Measurements from ENCODE around the gene IL17RE. TPM values are rescaled to one million over a fixed set of nuclear protein-coding genes. Genes with fewer than 3 reads are reported as not detected.

IL17RE gene
- total and polyA plus RNA-seq, 2 of the 13 experiments (the other 11 are each of a cell fraction or from before 2014, with no cell fraction given) = 14.5 to 24.1 TPM

DNA sequence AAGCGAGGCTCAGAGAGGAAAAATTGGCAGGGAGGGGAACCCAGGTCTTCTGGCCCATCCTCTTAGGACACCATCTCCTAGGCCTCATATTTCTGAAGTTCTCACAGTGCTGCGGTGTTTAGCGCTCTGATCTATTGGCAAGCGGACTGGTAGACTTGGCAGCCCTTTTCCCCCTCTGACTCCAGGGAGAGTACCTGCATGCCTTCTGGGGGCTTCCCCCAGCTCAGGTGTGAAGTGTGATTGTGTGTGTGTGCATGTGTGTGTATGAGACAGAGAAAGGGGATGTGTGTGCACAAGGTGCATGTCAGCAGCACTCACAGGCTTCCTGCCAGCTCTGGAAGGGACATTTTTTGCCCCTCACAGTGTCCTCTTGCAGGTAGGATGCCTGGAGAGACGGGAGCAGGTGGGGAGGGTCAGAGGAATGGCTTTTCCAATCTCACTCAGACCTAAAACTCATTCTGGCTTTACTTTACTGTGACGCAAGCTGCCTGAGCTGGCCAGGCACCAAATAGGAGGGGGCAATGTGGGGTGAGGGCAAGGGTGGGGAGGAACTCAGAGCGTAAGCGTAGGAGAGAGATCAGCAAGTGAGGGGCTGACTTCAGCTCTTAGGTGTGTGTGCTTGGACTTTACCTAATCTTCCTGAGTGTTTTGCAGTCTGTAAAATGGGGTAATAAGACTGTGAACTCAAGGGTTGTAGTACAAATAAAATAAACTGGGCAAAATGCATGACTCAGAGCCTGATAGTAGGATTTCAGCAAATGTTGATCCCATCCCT lies 4.0 kb upstream of the IL17RE start (continued):
- TF ChIP-seq, protein P1, sequence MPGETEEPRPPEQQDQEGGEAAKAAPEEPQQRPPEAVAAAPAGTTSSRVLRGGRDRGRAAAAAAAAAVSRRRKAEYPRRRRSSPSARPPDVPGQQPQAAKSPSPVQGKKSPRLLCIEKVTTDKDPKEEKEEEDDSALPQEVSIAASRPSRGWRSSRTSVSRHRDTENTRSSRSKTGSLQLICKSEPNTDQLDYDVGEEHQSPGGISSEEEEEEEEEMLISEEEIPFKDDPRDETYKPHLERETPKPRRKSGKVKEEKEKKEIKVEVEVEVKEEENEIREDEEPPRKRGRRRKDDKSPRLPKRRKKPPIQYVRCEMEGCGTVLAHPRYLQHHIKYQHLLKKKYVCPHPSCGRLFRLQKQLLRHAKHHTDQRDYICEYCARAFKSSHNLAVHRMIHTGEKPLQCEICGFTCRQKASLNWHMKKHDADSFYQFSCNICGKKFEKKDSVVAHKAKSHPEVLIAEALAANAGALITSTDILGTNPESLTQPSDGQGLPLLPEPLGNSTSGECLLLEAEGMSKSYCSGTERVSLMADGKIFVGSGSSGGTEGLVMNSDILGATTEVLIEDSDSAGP (CRISPR knock-in tag; IDR thresholded peaks at IDR 0.05; ENCODE audit: borderline replicate concordance) = peak; percentile 44; the same call in 1 of the 2 replicates
- TF ChIP-seq MAFK (conservative IDR thresholded peaks at IDR 0.05 in 1 of 2, IDR thresholded peaks at IDR 0.05 in 1 of 2; ENCODE audit: low read length in 2 of 2) (no peak), POLR2AphosphoS5 (IDR thresholded peaks at IDR 0.05; ENCODE audit: low read depth, low read length) (peak; percentile 44; the same call in 1 of the 2 replicates), KAT7 (CRISPR knock-in tag; IDR thresholded peaks at IDR 0.05; ENCODE audit: borderline replicate concordance) (no peak), BRCA1 (CRISPR knock-in tag; IDR thresholded peaks at IDR 0.05) (no peak), IKZF4 (CRISPR knock-in tag; IDR thresholded peaks at IDR 0.05; ENCODE audit: borderline replicate concordance, low read depth, not compliant biosample characterization) (no peak), SOX13 (IDR thresholded peaks at IDR 0.05) (no peak), SOX13 (CRISPR knock-in tag; conservative IDR thresholded peaks at IDR 0.05 in 1 of 2, IDR thresholded peaks at IDR 0.05 in 1 of 2) (peak in 1 of 2 experiments; percentile 25; a peak in 1 of 4 replicates), ETV6 (CRISPR knock-in tag; conservative IDR thresholded peaks at IDR 0.05) (no peak), ZNF274 (CRISPR knock-in tag; IDR thresholded peaks at IDR 0.05) (peak; percentile 13; the same call in 1 of the 2 replicates), ZBTB21 (CRISPR knock-in tag; IDR thresholded peaks at IDR 0.05) (no peak), ZNF34 (CRISPR knock-in tag; IDR thresholded peaks at IDR 0.05; ENCODE audit: borderline replicate concordance) (peak; percentile 28; the same call in 1 of the 2 replicates), HNF4A (CRISPR knock-in tag; IDR thresholded peaks at IDR 0.05) (peak; percentile 78)
- TF ChIP-seq, protein P2, sequence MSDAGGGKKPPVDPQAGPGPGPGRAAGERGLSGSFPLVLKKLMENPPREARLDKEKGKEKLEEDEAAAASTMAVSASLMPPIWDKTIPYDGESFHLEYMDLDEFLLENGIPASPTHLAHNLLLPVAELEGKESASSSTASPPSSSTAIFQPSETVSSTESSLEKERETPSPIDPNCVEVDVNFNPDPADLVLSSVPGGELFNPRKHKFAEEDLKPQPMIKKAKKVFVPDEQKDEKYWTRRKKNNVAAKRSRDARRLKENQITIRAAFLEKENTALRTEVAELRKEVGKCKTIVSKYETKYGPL (CRISPR knock-in tag; IDR thresholded peaks at IDR 0.05) = no peak
- TF ChIP-seq, protein P3, sequence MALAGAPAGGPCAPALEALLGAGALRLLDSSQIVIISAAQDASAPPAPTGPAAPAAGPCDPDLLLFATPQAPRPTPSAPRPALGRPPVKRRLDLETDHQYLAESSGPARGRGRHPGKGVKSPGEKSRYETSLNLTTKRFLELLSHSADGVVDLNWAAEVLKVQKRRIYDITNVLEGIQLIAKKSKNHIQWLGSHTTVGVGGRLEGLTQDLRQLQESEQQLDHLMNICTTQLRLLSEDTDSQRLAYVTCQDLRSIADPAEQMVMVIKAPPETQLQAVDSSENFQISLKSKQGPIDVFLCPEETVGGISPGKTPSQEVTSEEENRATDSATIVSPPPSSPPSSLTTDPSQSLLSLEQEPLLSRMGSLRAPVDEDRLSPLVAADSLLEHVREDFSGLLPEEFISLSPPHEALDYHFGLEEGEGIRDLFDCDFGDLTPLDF (CRISPR knock-in tag; IDR thresholded peaks at IDR 0.05) = no peak
- TF ChIP-seq, protein P4, sequence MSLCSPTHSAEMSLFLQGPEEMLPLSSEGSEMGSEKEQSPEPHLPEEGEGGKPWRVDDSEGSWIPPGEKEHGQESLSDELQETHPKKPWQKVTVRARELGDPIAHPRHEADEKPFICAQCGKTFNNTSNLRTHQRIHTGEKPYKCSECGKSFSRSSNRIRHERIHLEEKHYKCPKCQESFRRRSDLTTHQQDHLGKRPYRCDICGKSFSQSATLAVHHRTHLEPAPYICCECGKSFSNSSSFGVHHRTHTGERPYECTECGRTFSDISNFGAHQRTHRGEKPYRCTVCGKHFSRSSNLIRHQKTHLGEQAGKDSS (CRISPR knock-in tag; IDR thresholded peaks at IDR 0.05; ENCODE audit: borderline replicate concordance, low read depth) = no peak
- TF ChIP-seq, protein P5, sequence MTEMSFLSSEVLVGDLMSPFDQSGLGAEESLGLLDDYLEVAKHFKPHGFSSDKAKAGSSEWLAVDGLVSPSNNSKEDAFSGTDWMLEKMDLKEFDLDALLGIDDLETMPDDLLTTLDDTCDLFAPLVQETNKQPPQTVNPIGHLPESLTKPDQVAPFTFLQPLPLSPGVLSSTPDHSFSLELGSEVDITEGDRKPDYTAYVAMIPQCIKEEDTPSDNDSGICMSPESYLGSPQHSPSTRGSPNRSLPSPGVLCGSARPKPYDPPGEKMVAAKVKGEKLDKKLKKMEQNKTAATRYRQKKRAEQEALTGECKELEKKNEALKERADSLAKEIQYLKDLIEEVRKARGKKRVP (CRISPR knock-in tag; IDR thresholded peaks at IDR 0.05) = 0 out of 4 replicates have a peak, but pooled peaks of 1 of the 2 experiments have one; percentile 5
- TF ChIP-seq, protein P6, sequence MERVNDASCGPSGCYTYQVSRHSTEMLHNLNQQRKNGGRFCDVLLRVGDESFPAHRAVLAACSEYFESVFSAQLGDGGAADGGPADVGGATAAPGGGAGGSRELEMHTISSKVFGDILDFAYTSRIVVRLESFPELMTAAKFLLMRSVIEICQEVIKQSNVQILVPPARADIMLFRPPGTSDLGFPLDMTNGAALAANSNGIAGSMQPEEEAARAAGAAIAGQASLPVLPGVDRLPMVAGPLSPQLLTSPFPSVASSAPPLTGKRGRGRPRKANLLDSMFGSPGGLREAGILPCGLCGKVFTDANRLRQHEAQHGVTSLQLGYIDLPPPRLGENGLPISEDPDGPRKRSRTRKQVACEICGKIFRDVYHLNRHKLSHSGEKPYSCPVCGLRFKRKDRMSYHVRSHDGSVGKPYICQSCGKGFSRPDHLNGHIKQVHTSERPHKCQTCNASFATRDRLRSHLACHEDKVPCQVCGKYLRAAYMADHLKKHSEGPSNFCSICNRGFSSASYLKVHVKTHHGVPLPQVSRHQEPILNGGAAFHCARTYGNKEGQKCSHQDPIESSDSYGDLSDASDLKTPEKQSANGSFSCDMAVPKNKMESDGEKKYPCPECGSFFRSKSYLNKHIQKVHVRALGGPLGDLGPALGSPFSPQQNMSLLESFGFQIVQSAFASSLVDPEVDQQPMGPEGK (CRISPR knock-in tag; IDR thresholded peaks at IDR 0.05) = peak; percentile 89
- TF ChIP-seq, protein P7, sequence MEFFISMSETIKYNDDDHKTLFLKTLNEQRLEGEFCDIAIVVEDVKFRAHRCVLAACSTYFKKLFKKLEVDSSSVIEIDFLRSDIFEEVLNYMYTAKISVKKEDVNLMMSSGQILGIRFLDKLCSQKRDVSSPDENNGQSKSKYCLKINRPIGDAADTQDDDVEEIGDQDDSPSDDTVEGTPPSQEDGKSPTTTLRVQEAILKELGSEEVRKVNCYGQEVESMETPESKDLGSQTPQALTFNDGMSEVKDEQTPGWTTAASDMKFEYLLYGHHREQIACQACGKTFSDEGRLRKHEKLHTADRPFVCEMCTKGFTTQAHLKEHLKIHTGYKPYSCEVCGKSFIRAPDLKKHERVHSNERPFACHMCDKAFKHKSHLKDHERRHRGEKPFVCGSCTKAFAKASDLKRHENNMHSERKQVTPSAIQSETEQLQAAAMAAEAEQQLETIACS (CRISPR knock-in tag; IDR thresholded peaks at IDR 0.05) = no peak

Data from HepG2 (cell line).